ENCODE measurements around the gene DUSP15. TPM values are rescaled to one million over a fixed set of nuclear protein-coding genes. Genes with fewer than 3 reads are reported as not detected.

Gene DUSP15
- polyA plus RNA-seq, 1 donor (not counting 4 experiments of a cell fraction or from before 2014, with no cell fraction given): not detected

- no peak overlapping the region for H2AFZ ChIP-seq (ENCODE audit: control insufficient read depth, low read length)
- TF ChIP-seq, protein P1, sequence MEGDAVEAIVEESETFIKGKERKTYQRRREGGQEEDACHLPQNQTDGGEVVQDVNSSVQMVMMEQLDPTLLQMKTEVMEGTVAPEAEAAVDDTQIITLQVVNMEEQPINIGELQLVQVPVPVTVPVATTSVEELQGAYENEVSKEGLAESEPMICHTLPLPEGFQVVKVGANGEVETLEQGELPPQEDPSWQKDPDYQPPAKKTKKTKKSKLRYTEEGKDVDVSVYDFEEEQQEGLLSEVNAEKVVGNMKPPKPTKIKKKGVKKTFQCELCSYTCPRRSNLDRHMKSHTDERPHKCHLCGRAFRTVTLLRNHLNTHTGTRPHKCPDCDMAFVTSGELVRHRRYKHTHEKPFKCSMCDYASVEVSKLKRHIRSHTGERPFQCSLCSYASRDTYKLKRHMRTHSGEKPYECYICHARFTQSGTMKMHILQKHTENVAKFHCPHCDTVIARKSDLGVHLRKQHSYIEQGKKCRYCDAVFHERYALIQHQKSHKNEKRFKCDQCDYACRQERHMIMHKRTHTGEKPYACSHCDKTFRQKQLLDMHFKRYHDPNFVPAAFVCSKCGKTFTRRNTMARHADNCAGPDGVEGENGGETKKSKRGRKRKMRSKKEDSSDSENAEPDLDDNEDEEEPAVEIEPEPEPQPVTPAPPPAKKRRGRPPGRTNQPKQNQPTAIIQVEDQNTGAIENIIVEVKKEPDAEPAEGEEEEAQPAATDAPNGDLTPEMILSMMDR (optimal IDR thresholded peaks at IDR 0.05 in 1 of 3, IDR thresholded peaks at IDR 0.05 in 1 of 3, conservative IDR thresholded peaks at IDR 0.05 in 1 of 3; ENCODE audit: extremely low read depth in 1 of 3, insufficient read depth in 2 of 3, low read length in 3 of 3): no peak
- TF ChIP-seq EZH2 (IDR thresholded peaks at IDR 0.05; ENCODE audit: low read length): no peak
- no peak overlapping the region for H3K4me2 ChIP-seq (ENCODE audit: control insufficient read depth, extremely low read depth, insufficient read depth, low read depth, low read length)
- H3K27me3 ChIP-seq (ENCODE audit: control insufficient read depth, extremely low read depth, insufficient read depth, low read length): peaks cover 37% of the 10 kb centered on the region
- H3K9me3 ChIP-seq (ENCODE audit: control insufficient read depth, low read depth, low read length): no peaks in the 10 kb centered on the region
- no peak for DNase-seq (ENCODE audit: low read depth, low spot score)
- H3K36me3 ChIP-seq (ENCODE audit: control insufficient read depth in 2 of 2, extremely low read depth in 1 of 2, insufficient read depth in 2 of 2, low read length in 2 of 2): no peaks in the 10 kb centered on the region
- no peak overlapping the region for H3K27ac ChIP-seq (ENCODE audit: control insufficient read depth, insufficient read depth, low read length)
- no peak overlapping the region for H3K9ac ChIP-seq (ENCODE audit: control insufficient read depth, extremely low read depth, insufficient read depth, low read length)
- H3K4me1 ChIP-seq (ENCODE audit: control insufficient read depth, extremely low read depth, insufficient read depth, low read length): no peaks in the 10 kb centered on the region
- dilution Hi-C loops (cut with MboI; ENCODE audit: extremely low pct_ligation_motif_present, low sequenced_read_pairs): no loop called here
- no peak for FAIRE-seq
- peaks cover 3% of the 10 kb centered on the region for H4K20me1 ChIP-seq (ENCODE audit: control insufficient read depth, extremely low read depth, insufficient read depth, low read length)
- no peaks in the 10 kb centered on the region for H3K79me2 ChIP-seq (ENCODE audit: control insufficient read depth, insufficient read depth, low read length)
- no peak overlapping the region for H3K4me3 ChIP-seq (ENCODE audit: control insufficient read depth in 2 of 3, extremely low read depth in 1 of 3, insufficient read depth in 2 of 3, low read depth in 1 of 3, low read length in 3 of 3)
- H3K9me1 ChIP-seq (ENCODE audit: control insufficient read depth, extremely low read depth, insufficient read depth, low read length): no peaks in the 10 kb centered on the region
Measured at GRCh38 chr20:31842471-31843157, 27.7 kb downstream of the DUSP15 start.

- Histone ChIP-seq H3K9me1 (ENCODE audit: control insufficient read depth, extremely low read depth, insufficient read depth, low read length) (no peaks in the 10 kb centered on the region), H3K27me3 (ENCODE audit: control insufficient read depth, extremely low read depth, insufficient read depth, low read length) (peaks cover 44% of the 10 kb centered on the region), H3K9me3 (ENCODE audit: control insufficient read depth, low read depth, low read length) (no peaks in the 10 kb centered on the region), H3K4me3 (ENCODE audit: control insufficient read depth in 2 of 3, extremely low read depth in 1 of 3, insufficient read depth in 2 of 3, low read depth in 1 of 3, low read length in 3 of 3) (no peak overlapping the region), H3K27ac (ENCODE audit: control insufficient read depth, insufficient read depth, low read length) (no peak overlapping the region), H3K4me2 (ENCODE audit: control insufficient read depth, extremely low read depth, insufficient read depth, low read depth, low read length) (no peak overlapping the region), H3K79me2 (ENCODE audit: control insufficient read depth, insufficient read depth, low read length) (no peaks in the 10 kb centered on the region), H3K4me1 (ENCODE audit: control insufficient read depth, extremely low read depth, insufficient read depth, low read length) (no peaks in the 10 kb centered on the region), H4K20me1 (ENCODE audit: control insufficient read depth, extremely low read depth, insufficient read depth, low read length) (peaks cover 3% of the 10 kb centered on the region), H3K9ac (ENCODE audit: control insufficient read depth, extremely low read depth, insufficient read depth, low read length) (no peak overlapping the region), H2AFZ (ENCODE audit: control insufficient read depth, low read length) (no peak overlapping the region), H3K36me3 (ENCODE audit: control insufficient read depth in 2 of 2, extremely low read depth in 1 of 2, insufficient read depth in 2 of 2, low read length in 2 of 2) (no peaks in the 10 kb centered on the region)
- dilution Hi-C loops (cut with MboI; ENCODE audit: extremely low pct_ligation_motif_present, low sequenced_read_pairs): no loop called here
- no peak for TF ChIP-seq EZH2 (IDR thresholded peaks at IDR 0.05; ENCODE audit: low read length)
- TF ChIP-seq, protein P1 (optimal IDR thresholded peaks at IDR 0.05 in 1 of 3, IDR thresholded peaks at IDR 0.05 in 1 of 3, conservative IDR thresholded peaks at IDR 0.05 in 1 of 3; ENCODE audit: extremely low read depth in 1 of 3, insufficient read depth in 2 of 3, low read length in 3 of 3): no peak
- DNase-seq (ENCODE audit: low read depth, low spot score) (no peak), FAIRE-seq (no peak)
Measured at GRCh38 chr20:31841928-31842327, 28.4 kb downstream of the DUSP15 start.

Measured in keratinocyte (primary cell).